Central memory CD4-positive, alpha-beta T cell (primary cell): ENCODE measurements around the gene TUBA4B.

Experiments
- DNase-seq: peaks from one replicate; pipeline ENCODE4 v3.0.0; 2022

The TUBA4B gene

GRCh38 chr2:219218732-219219701, 34.0 kb upstream of the TUBA4B start, which contains the start of gene ABCB6:
ABCB6 (minus strand) TSS chr2:219218958; CDS start chr2:219218673, 285 bp downstream.
- peak; percentile 82 for DNase-seq

GRCh38 chr2:219219784-219220532, 33.1 kb upstream of the TUBA4B start:
- DNase-seq: no peak

GRCh38 chr2:219220652-219221402, 32.2 kb upstream of the TUBA4B start:
- DNase-seq: no peak

- DNase-seq: no peak
Measured at GRCh38 chr2:219221957-219222518, 31.0 kb upstream of the TUBA4B start.

- DNase-seq: no peak
Measured at GRCh38 chr2:219223831-219224610, 29.0 kb upstream of the TUBA4B start.

GRCh38 chr2:219225350-219225749, 27.7 kb upstream of the TUBA4B start:
- no peak for DNase-seq

- no peak for DNase-seq
Measured at GRCh38 chr2:219228041-219228910, 24.8 kb upstream of the TUBA4B start.

- DNase-seq: no peak
Measured at GRCh38 chr2:219228911-219229304, 24.1 kb upstream of the TUBA4B start.

GRCh38 chr2:219229305-219230058, 23.6 kb upstream of the TUBA4B start, which contains the start of the genes ANKZF1 and ATG9A:
ANKZF1 (plus strand) TSS chr2:219229806; CDS start chr2:219230258, 452 bp downstream.
ATG9A (minus strand) TSS chr2:219229636; CDS start chr2:219228024, 1,612 bp downstream.
- peak; percentile 99 for DNase-seq

GRCh38 chr2:219230059-219230540, 22.9 kb upstream of the TUBA4B start:
- peak; percentile 38 for DNase-seq

- no peak for DNase-seq
Measured at GRCh38 chr2:219234331-219234730, 18.7 kb upstream of the TUBA4B start.

GRCh38 chr2:219243291-219243761, 9.7 kb upstream of the TUBA4B start:
- no peak for DNase-seq

GRCh38 chr2:219244789-219245147, 8.3 kb upstream of the TUBA4B start:
- DNase-seq: no peak

GRCh38 chr2:219245148-219245898, 7.7 kb upstream of the TUBA4B start, which contains the start of the genes GLB1L and STK16:
GLB1L (minus strand) TSS chr2:219245444; CDS start chr2:219243573, 1,871 bp downstream.
STK16 (plus strand) TSS chr2:219245479; CDS start chr2:219246000, 521 bp downstream.
- DNase-seq: peak; percentile 84

- no peak for DNase-seq
Measured at GRCh38 chr2:219245899-219246230, 7.2 kb upstream of the TUBA4B start.

GRCh38 chr2:219246559-219246958, 6.5 kb upstream of the TUBA4B start:
- no peak for DNase-seq

- DNase-seq: peak; percentile 85
Measured at GRCh38 chr2:219247678-219248642, 5.1 kb upstream of the TUBA4B start.
